OCI-LY3 (cell line): ENCODE results near the gene PPP6R2.

Experiments
- EZH2phosphoT487 ChIP-seq: fragments of 200-600 bp; shearing (Covaris generic); IDR thresholded peaks from 2 replicates; pipeline ENCODE4 v1.6.1; 2018; ENCODE audit warnings: antibody characterized with exemption, mixed run types, low read depth
- TF ChIP-seq, protein P1 (sequence below): fragments of 200-600, 300-600 bp; sonication (generic); IDR thresholded peaks from 2 replicates; pipeline ENCODE4 v1.5.1; 2014; ENCODE audit warnings: antibody characterized with exemption, low read length, low read depth

DNA sequence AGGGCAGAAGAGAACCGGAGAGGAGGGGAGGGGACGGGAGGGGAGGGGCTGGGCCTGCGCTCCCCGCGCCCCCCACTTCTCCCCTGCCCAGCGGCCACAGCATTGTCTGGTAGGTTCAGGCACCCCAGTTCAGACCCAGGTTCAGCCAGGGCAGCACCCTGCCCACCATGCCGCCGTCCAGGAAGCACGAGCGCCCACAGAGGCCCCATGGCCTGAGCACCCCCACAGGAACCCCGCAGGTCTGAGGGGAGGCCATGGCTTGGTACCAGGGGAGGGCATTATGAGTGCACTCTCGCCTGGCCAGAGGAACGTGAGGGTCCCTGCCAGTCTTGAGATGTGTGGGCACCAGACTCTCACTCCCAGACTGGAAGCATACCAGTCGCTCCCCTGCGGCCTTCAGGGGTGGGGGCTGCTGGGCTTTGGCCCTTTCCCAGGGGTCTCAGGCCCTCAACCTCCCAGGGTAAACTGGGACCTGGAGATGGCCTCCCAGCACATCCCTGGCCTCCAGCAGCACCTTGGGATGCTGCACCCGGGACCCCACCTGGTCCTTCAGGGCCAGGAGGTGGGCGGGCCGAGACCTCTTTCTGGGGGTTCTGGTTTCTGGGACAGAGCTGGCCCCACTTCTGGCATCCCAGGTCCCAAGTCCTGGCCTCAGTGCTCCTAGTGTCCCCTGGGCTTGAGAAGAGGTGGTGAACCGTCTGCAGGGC is 35.1 kb upstream of the PPP6R2 start:
- TF ChIP-seq, protein P1, sequence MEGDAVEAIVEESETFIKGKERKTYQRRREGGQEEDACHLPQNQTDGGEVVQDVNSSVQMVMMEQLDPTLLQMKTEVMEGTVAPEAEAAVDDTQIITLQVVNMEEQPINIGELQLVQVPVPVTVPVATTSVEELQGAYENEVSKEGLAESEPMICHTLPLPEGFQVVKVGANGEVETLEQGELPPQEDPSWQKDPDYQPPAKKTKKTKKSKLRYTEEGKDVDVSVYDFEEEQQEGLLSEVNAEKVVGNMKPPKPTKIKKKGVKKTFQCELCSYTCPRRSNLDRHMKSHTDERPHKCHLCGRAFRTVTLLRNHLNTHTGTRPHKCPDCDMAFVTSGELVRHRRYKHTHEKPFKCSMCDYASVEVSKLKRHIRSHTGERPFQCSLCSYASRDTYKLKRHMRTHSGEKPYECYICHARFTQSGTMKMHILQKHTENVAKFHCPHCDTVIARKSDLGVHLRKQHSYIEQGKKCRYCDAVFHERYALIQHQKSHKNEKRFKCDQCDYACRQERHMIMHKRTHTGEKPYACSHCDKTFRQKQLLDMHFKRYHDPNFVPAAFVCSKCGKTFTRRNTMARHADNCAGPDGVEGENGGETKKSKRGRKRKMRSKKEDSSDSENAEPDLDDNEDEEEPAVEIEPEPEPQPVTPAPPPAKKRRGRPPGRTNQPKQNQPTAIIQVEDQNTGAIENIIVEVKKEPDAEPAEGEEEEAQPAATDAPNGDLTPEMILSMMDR: no peak
- TF ChIP-seq EZH2phosphoT487: no peak
